ENCODE results near the gene WDR4. TPM values are rescaled to one million over a fixed set of nuclear protein-coding genes. Genes with fewer than 3 reads are reported as not detected.
A peak's percentile ranks its signal among the peaks of the same experiment; 100 is the strongest.
"Not testable (repeated sequence)": the region's sequence is repeated elsewhere in the genome, so short reads cannot be mapped to it uniquely, and the experiment has no call there.

The WDR4 gene
- polyA plus RNA-seq, 2 of the 4 experiments (the other 2 are of a cell fraction) = 25.2 to 35.0 TPM

DNA sequence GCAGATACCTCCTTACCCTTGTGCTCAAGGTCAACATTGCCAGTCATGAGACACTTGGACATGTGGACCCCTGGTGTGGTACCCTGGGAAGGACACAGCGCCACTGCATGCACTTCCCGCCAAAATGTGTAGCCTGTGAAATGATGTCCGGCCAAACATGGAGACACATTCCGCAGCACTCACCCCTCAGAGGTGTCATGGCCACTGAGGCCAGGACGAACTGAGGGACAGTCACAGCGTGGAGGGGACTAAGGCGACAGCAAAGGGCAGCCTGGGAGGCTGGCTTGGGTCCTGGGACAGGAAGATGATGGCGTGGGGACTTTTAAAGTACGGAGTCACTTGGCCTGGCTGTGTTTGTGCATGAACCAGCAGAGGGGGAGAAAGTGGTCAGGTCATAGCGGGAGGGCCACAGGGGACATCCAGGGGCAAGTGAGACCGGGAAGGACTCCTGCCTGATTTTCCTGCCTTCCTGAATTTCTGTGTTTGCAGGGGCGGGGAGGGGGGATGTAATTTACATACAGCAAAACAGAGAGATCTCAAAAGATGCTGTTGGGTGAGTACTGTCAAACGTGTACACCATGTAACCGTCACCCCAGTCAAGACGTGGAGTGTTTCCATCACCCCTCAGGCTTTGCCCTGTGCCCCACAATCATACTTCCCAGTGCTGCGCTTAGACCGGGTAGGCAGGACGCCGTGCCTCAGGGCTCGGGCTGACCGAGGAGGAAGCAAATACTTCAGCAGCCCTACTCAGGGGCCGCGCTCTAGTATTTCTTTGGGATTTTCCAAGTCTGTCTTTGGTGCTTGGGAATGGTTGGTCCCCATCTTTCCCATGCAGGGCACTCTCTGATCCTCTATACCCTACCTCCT, 45.2 kb downstream of the WDR4 start:
- Histone ChIP-seq H3K9me3 (peaks cover 10% of the 10 kb centered on the region; the same call in 2 of the 3 replicates), H3K4me2 (no peak overlapping the region), H3K27ac (no peak overlapping the region), H3K4me3 (no peak overlapping the region), H3K4me1 (no peaks in the 10 kb centered on the region)
- peak in 1 of 2 experiments; percentile 4; a peak in 1 of 6 replicates for ATAC-seq
- ChIA-PET POLR2A (no interaction called here), CTCF (interaction anchor here (0.7 to 1.1 kb wide), 2 partner anchors 42 to 195 kb away, joined by 3 read pairs; no protein-coding TSS in a partner anchor)
- TF ChIP-seq, protein P1, sequence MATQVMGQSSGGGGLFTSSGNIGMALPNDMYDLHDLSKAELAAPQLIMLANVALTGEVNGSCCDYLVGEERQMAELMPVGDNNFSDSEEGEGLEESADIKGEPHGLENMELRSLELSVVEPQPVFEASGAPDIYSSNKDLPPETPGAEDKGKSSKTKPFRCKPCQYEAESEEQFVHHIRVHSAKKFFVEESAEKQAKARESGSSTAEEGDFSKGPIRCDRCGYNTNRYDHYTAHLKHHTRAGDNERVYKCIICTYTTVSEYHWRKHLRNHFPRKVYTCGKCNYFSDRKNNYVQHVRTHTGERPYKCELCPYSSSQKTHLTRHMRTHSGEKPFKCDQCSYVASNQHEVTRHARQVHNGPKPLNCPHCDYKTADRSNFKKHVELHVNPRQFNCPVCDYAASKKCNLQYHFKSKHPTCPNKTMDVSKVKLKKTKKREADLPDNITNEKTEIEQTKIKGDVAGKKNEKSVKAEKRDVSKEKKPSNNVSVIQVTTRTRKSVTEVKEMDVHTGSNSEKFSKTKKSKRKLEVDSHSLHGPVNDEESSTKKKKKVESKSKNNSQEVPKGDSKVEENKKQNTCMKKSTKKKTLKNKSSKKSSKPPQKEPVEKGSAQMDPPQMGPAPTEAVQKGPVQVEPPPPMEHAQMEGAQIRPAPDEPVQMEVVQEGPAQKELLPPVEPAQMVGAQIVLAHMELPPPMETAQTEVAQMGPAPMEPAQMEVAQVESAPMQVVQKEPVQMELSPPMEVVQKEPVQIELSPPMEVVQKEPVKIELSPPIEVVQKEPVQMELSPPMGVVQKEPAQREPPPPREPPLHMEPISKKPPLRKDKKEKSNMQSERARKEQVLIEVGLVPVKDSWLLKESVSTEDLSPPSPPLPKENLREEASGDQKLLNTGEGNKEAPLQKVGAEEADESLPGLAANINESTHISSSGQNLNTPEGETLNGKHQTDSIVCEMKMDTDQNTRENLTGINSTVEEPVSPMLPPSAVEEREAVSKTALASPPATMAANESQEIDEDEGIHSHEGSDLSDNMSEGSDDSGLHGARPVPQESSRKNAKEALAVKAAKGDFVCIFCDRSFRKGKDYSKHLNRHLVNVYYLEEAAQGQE (IDR thresholded peaks at IDR 0.05) = no peak
- TF ChIP-seq ESRRA (IDR thresholded peaks at IDR 0.05; ENCODE audit: borderline replicate concordance, low read length) (no peak), EP300 (IDR thresholded peaks at IDR 0.05) (no peak), GATA3 (IDR thresholded peaks at IDR 0.05; ENCODE audit: borderline replicate concordance) (no peak), ZNF302 (CRISPR knock-in tag; IDR thresholded peaks at IDR 0.05) (no peak)
- TF ChIP-seq, protein P2, sequence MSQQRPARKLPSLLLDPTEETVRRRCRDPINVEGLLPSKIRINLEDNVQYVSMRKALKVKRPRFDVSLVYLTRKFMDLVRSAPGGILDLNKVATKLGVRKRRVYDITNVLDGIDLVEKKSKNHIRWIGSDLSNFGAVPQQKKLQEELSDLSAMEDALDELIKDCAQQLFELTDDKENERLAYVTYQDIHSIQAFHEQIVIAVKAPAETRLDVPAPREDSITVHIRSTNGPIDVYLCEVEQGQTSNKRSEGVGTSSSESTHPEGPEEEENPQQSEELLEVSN (IDR thresholded peaks at IDR 0.05; ENCODE audit: borderline replicate concordance, low read depth) = no peak; the same call in 1 of the 2 replicates
- TF ChIP-seq, protein P3, sequence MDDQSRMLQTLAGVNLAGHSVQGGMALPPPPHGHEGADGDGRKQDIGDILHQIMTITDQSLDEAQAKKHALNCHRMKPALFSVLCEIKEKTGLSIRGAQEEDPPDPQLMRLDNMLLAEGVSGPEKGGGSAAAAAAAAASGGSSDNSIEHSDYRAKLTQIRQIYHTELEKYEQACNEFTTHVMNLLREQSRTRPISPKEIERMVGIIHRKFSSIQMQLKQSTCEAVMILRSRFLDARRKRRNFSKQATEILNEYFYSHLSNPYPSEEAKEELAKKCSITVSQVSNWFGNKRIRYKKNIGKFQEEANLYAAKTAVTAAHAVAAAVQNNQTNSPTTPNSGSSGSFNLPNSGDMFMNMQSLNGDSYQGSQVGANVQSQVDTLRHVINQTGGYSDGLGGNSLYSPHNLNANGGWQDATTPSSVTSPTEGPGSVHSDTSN (IDR thresholded peaks at IDR 0.05) = 0 out of 2 replicates have a peak, but pooled peaks have one; percentile 15
- no peak for DNase-seq (ENCODE audit: low read depth in 1 of 2, low spot score in 1 of 2)
- no peak for FAIRE-seq
- 90% methylated on average over 23 of the region's 23 CpGs for WGBS (ENCODE audit: missing lambda C conversion rate)

DNA sequence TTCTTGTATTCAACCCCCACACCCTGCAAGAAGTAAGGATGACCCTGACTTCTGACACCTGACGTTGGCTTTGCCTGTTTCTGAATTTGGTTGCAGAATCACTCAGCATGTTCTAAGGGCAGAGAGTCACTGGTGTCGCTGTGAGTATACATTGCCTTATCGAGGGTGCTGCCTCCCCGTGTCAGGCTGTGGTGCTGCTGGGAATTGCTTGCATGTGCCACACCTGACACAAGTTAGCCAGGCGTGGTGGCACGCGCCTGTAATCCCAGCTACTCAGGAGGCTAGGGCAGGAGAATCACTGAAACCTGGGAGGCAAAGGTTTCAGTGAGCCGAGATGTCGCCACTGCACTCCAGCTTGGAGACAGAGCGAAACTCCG, 45.9 kb downstream of the WDR4 start:
- Histone ChIP-seq H3K27ac (no peak overlapping the region), H3K4me3 (no peak overlapping the region), H3K9me3 (peaks cover 10% of the 10 kb centered on the region; the same call in 2 of the 3 replicates), H3K4me2 (no peak overlapping the region), H3K4me1 (no peaks in the 10 kb centered on the region)
- POLR2A ChIA-PET = no interaction called here
- WGBS (ENCODE audit: missing lambda C conversion rate) = 47% methylated on average over 11 of the region's 11 CpGs
- FAIRE-seq (no peak), ATAC-seq (peak; percentile 62 to 65), DNase-seq (ENCODE audit: low read depth in 1 of 2, low spot score in 1 of 2) (peak; percentile 38 to 61)
- TF ChIP-seq, protein P2 (IDR thresholded peaks at IDR 0.05; ENCODE audit: borderline replicate concordance, low read depth) = peak; percentile 18; the same call in 1 of the 2 replicates
- TF ChIP-seq, protein P4, sequence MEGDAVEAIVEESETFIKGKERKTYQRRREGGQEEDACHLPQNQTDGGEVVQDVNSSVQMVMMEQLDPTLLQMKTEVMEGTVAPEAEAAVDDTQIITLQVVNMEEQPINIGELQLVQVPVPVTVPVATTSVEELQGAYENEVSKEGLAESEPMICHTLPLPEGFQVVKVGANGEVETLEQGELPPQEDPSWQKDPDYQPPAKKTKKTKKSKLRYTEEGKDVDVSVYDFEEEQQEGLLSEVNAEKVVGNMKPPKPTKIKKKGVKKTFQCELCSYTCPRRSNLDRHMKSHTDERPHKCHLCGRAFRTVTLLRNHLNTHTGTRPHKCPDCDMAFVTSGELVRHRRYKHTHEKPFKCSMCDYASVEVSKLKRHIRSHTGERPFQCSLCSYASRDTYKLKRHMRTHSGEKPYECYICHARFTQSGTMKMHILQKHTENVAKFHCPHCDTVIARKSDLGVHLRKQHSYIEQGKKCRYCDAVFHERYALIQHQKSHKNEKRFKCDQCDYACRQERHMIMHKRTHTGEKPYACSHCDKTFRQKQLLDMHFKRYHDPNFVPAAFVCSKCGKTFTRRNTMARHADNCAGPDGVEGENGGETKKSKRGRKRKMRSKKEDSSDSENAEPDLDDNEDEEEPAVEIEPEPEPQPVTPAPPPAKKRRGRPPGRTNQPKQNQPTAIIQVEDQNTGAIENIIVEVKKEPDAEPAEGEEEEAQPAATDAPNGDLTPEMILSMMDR (IDR thresholded peaks at IDR 0.05) = 0 out of 3 replicates have a peak, but pooled peaks have one; percentile 23
- TF ChIP-seq ZNF302 (CRISPR knock-in tag; IDR thresholded peaks at IDR 0.05) (no peak), GATA3 (IDR thresholded peaks at IDR 0.05; ENCODE audit: borderline replicate concordance) (0 out of 2 replicates have a peak, but pooled peaks have one; percentile 10), CHD2 (IDR thresholded peaks at IDR 0.05; ENCODE audit: low read length, partially characterized antibody) (no peak), ZC3H11A (IDR thresholded peaks at IDR 0.05) (no peak), MYC (IDR thresholded peaks at IDR 0.05; ENCODE audit: borderline replicate concordance, low read length) (no peak), ESRRA (IDR thresholded peaks at IDR 0.05; ENCODE audit: borderline replicate concordance, low read length) (no peak), HOXB13 (CRISPR knock-in tag; IDR thresholded peaks at IDR 0.05; ENCODE audit: low read depth) (no peak), HDAC2 (IDR thresholded peaks at IDR 0.05) (no peak), CHD4 (IDR thresholded peaks at IDR 0.05; ENCODE audit: borderline replicate concordance) (no peak), MAZ (IDR thresholded peaks at IDR 0.05; ENCODE audit: borderline replicate concordance, low read depth, low read length) (no peak), SMC3 (IDR thresholded peaks at IDR 0.05) (no peak), EP300 (IDR thresholded peaks at IDR 0.05) (no peak), BHLHE40 (IDR thresholded peaks at IDR 0.05; ENCODE audit: low read depth, low read length) (no peak), POLR2AphosphoS2 (conservative IDR thresholded peaks at IDR 0.05; ENCODE audit: low read length) (no peak)
- TF ChIP-seq, protein P5, sequence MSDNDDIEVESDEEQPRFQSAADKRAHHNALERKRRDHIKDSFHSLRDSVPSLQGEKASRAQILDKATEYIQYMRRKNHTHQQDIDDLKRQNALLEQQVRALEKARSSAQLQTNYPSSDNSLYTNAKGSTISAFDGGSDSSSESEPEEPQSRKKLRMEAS (IDR thresholded peaks at IDR 0.05) = peak; percentile 38; the same call in 1 of the 2 replicates
- TF ChIP-seq, protein P6, sequence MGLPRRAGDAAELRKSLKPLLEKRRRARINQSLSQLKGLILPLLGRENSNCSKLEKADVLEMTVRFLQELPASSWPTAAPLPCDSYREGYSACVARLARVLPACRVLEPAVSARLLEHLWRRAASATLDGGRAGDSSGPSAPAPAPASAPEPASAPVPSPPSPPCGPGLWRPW (IDR thresholded peaks at IDR 0.05) = no peak
- TF ChIP-seq, protein P7, sequence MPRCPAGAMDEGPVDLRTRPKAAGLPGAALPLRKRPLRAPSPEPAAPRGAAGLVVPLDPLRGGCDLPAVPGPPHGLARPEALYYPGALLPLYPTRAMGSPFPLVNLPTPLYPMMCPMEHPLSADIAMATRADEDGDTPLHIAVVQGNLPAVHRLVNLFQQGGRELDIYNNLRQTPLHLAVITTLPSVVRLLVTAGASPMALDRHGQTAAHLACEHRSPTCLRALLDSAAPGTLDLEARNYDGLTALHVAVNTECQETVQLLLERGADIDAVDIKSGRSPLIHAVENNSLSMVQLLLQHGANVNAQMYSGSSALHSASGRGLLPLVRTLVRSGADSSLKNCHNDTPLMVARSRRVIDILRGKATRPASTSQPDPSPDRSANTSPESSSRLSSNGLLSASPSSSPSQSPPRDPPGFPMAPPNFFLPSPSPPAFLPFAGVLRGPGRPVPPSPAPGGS (IDR thresholded peaks at IDR 0.05) = no peak
- CTCF ChIA-PET = interaction anchor here (0.7 to 1.1 kb wide), 2 partner anchors 41 to 194 kb away, joined by 3 read pairs; no protein-coding TSS in a partner anchor

DNA sequence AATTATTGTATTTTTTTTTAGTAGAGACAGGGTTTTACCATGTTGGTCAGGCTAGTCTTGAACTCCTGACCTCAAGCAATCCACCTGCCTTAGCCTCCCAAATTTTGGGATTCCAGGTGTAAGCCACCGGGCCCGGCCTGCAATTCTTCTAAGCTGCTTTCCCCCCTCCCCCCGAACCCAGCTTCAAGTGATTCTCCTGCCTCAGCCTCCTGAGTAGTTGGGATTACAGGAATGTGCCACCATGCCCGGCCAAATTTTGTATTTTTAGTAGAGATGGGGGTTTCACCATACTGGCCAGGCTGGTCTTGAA, 47.1 kb downstream of the WDR4 start:
- DNase-seq (ENCODE audit: low read depth in 1 of 2, low spot score in 1 of 2); FAIRE-seq; H3K4me2 ChIP-seq; H3K27ac ChIP-seq; H3K4me1 ChIP-seq; H3K9me3 ChIP-seq; ATAC-seq; H3K4me3 ChIP-seq: not testable (repeated sequence)
- ChIA-PET CTCF (interaction anchor here (0.8 kb wide), 1 partner anchor 239 kb away, joined by 4 read pairs; no protein-coding TSS in a partner anchor), POLR2A (interaction anchor here (0.6 kb wide), 1 partner anchor 314 kb away, joined by 3 read pairs; no protein-coding TSS in a partner anchor)
- 12% methylated on average over 4 of the region's 4 CpGs for WGBS (ENCODE audit: missing lambda C conversion rate)

Data from A549 (cell line).